ENCODE measurements around the gene PPME1.

PPME1 gene

DNA sequence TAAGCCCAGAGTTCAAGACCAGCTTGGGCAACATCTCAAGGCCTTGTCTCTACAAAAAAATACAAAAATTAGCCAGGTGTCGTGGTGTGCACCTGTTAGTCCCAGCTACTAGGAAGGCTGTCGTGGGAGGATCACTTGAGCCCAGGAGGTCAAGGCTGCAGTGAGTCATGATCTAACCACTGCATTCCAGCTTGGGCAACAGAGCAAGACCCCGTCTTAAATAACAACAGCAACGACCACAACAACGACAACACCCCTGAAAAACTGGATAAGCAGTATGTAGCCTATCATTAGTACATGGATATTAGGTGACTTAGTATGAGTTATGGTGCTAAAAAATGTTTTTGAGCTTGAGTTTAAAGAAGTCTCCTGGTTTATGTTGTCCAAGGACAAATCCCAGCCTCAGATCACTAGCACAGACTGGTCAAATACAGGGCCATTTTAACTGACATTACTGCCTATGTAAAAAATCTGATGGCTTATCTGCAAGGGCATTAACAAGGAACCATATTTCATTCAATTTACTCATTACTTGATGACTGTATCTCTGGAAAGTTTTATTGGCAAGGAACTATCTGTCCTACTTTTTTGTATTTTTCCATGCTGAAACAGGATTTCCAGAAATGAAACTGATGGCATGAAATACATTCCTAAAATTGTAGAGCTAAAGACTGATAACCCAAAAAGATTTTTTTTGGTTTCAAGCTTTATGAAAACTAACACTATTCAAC, 23.7 kb upstream of the PPME1 start:
- TF ChIP-seq, protein P1, sequence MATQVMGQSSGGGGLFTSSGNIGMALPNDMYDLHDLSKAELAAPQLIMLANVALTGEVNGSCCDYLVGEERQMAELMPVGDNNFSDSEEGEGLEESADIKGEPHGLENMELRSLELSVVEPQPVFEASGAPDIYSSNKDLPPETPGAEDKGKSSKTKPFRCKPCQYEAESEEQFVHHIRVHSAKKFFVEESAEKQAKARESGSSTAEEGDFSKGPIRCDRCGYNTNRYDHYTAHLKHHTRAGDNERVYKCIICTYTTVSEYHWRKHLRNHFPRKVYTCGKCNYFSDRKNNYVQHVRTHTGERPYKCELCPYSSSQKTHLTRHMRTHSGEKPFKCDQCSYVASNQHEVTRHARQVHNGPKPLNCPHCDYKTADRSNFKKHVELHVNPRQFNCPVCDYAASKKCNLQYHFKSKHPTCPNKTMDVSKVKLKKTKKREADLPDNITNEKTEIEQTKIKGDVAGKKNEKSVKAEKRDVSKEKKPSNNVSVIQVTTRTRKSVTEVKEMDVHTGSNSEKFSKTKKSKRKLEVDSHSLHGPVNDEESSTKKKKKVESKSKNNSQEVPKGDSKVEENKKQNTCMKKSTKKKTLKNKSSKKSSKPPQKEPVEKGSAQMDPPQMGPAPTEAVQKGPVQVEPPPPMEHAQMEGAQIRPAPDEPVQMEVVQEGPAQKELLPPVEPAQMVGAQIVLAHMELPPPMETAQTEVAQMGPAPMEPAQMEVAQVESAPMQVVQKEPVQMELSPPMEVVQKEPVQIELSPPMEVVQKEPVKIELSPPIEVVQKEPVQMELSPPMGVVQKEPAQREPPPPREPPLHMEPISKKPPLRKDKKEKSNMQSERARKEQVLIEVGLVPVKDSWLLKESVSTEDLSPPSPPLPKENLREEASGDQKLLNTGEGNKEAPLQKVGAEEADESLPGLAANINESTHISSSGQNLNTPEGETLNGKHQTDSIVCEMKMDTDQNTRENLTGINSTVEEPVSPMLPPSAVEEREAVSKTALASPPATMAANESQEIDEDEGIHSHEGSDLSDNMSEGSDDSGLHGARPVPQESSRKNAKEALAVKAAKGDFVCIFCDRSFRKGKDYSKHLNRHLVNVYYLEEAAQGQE (IDR thresholded peaks at IDR 0.05; ENCODE audit: insufficient read depth in 1 of 2, low read depth in 2 of 2, low read length in 2 of 2), result no peak
- TF ChIP-seq POLR2AphosphoS5 (IDR thresholded peaks at IDR 0.05; ENCODE audit: low read depth, low read length), result no peak
- TF ChIP-seq SIN3A (IDR thresholded peaks at IDR 0.05; ENCODE audit: borderline replicate concordance, insufficient read depth, low read length), result no peak

DNA sequence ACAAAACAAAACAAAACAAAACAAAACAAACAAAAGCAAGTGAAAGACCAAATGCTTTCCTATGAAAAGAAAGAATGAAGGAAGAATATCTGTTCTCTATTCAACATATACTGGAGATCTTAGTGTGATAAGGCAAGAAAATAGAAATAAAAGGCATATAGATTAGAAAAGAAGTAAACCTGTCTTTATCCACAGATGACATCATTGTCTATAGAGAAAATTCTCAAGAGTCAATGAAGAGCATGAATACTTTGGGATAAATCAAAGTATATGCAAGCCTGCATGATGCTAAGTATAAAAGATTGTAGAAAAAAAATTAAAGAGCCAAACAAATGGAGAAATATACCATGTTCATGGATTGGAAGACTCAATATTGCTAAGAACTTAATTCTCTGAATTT, 17.9 kb upstream of the PPME1 start:
- TF ChIP-seq TAF1 (IDR thresholded peaks at IDR 0.05; ENCODE audit: borderline replicate concordance, insufficient read depth, low read length) (no peak), FOXP2 (optimal IDR thresholded peaks at IDR 0.05; ENCODE audit: borderline replicate concordance, extremely low read depth, extremely low read length, insufficient read depth) (no peak), SIN3A (IDR thresholded peaks at IDR 0.05; ENCODE audit: borderline replicate concordance, insufficient read depth, low read length) (no peak), POLR2AphosphoS5 (IDR thresholded peaks at IDR 0.05; ENCODE audit: low read depth, low read length) (no peak)
- TF ChIP-seq, protein P1 (IDR thresholded peaks at IDR 0.05; ENCODE audit: insufficient read depth in 1 of 2, low read depth in 2 of 2, low read length in 2 of 2), result no peak

DNA sequence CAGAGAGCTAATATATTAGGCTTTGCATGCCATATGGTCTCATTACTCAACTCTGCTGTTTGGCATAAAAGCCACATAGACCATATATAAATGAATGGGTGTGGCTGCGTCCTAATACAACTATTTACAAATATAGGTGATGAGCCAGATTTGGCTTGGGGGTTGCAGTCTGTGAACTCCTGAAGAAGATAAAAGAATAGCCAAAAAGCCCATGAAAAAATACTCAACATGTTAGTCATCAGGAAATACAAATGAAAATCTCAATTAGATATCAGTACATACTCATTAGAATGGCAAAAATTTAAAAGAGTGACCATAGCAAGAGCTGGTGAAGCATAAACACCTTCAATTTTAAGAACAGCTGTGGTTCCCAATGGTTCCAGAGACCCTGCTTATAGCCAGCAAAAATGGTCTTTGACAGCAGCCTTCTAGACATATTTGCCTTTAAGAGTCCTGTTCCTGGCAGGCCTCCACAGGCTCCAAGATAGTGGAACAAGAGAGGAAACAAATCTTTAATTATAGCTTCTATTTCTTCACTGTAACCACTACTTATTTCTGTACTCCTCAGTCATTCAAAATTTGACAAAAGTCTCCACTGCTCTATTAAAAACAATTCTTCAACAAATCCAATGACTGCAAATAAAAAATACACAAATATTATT, 16.3 kb upstream of the PPME1 start:
- TF ChIP-seq FOXP2 (optimal IDR thresholded peaks at IDR 0.05; ENCODE audit: borderline replicate concordance, extremely low read depth, extremely low read length, insufficient read depth) (no peak), SIN3A (IDR thresholded peaks at IDR 0.05; ENCODE audit: borderline replicate concordance, insufficient read depth, low read length) (no peak), TAF1 (IDR thresholded peaks at IDR 0.05; ENCODE audit: borderline replicate concordance, insufficient read depth, low read length) (no peak), POLR2AphosphoS5 (IDR thresholded peaks at IDR 0.05; ENCODE audit: low read depth, low read length) (no peak)
- TF ChIP-seq, protein P1 (IDR thresholded peaks at IDR 0.05; ENCODE audit: insufficient read depth in 1 of 2, low read depth in 2 of 2, low read length in 2 of 2), result no peak

DNA sequence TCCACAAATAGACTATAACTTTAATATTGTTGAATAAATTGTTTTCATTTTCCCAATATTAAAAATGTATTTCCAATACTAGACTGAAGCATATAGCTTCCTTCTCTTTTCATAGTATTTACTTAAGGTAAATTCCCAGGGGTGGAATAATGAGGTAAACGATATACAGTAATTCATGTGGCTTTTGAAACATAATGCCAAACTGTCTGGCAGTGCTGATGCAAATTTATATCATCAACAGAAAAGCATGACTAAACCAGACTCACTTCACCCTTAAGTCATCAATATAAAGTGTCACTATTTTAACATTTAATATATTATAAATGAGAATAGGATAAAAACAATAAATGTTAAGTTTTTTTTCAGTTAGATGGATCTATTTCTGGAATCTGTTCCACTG, 13.9 kb upstream of the PPME1 start:
- TF ChIP-seq TAF1 (IDR thresholded peaks at IDR 0.05; ENCODE audit: borderline replicate concordance, insufficient read depth, low read length) (no peak), FOXP2 (optimal IDR thresholded peaks at IDR 0.05; ENCODE audit: borderline replicate concordance, extremely low read depth, extremely low read length, insufficient read depth) (no peak), SIN3A (IDR thresholded peaks at IDR 0.05; ENCODE audit: borderline replicate concordance, insufficient read depth, low read length) (no peak), POLR2AphosphoS5 (IDR thresholded peaks at IDR 0.05; ENCODE audit: low read depth, low read length) (no peak)
- TF ChIP-seq, protein P1 (IDR thresholded peaks at IDR 0.05; ENCODE audit: insufficient read depth in 1 of 2, low read depth in 2 of 2, low read length in 2 of 2), result no peak
